ENCODE results near the gene LY86. TPM values are rescaled to one million over a fixed set of nuclear protein-coding genes. Genes with fewer than 3 reads are reported as not detected.

The LY86 gene
- total RNA-seq, 1 donor from 2014 or later, result not detected

GRCh38 chr6:6566766-6567165, 21.8 kb upstream of the LY86 start:
- Histone ChIP-seq H3K27ac (no peak overlapping the region), H3K4me1 (no peaks in the 10 kb centered on the region), H3K9me3 (no peaks in the 10 kb centered on the region), H3K27me3 (no peaks in the 10 kb centered on the region), H3K36me3 (no peaks in the 10 kb centered on the region), H3K4me3 (no peak overlapping the region)
- intact Hi-C loops (cut with DNase I), result no loop called here
- DNase-seq (ENCODE audit: low spot score in 2 of 2), result no peak
- TF ChIP-seq, protein P1, sequence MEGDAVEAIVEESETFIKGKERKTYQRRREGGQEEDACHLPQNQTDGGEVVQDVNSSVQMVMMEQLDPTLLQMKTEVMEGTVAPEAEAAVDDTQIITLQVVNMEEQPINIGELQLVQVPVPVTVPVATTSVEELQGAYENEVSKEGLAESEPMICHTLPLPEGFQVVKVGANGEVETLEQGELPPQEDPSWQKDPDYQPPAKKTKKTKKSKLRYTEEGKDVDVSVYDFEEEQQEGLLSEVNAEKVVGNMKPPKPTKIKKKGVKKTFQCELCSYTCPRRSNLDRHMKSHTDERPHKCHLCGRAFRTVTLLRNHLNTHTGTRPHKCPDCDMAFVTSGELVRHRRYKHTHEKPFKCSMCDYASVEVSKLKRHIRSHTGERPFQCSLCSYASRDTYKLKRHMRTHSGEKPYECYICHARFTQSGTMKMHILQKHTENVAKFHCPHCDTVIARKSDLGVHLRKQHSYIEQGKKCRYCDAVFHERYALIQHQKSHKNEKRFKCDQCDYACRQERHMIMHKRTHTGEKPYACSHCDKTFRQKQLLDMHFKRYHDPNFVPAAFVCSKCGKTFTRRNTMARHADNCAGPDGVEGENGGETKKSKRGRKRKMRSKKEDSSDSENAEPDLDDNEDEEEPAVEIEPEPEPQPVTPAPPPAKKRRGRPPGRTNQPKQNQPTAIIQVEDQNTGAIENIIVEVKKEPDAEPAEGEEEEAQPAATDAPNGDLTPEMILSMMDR (IDR thresholded peaks at IDR 0.05), result no peak

DNA sequence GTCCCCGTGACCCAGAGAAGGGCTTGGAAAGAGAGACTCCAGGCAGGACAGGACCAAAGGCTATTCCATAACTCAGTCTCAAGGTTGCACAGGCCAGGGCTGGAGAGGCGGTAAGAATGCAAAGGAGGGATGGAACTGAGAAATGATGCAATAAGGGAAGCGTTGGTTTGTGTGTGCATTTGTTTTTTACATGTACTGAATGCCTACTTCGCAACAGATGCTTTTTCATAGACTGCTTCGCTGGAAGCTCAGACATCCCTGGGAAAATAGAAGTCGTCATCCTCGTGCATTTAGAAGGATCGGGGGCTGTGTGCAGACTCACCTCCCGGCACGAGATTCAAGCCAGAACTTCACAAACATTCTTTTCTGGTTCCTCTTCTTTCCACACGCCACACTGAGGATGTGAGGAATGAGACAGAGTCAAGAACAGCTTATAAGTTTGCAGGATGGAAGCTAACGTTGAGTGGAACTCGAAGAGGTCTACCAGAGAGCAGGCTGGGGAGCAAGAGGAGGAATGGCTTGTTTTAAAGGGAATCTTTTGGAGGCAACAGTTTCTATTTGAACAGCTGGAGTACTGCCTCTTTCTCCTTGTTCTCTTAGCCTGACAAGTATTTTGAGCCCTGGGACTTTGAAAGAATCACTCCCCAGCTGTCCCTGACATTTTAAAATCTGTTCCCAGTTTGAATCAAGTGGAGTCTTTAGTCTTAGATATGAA, 19.3 kb upstream of the LY86 start:
- intact Hi-C loops (cut with DNase I), result no loop called here
- Histone ChIP-seq H3K27me3 (no peaks in the 10 kb centered on the region), H3K4me1 (no peaks in the 10 kb centered on the region), H3K36me3 (no peaks in the 10 kb centered on the region), H3K27ac (no peak overlapping the region), H3K4me3 (no peak overlapping the region), H3K9me3 (no peaks in the 10 kb centered on the region)
- TF ChIP-seq, protein P1 (IDR thresholded peaks at IDR 0.05), result no peak
- DNase-seq (ENCODE audit: low spot score in 2 of 2), result no peak

- no peaks in the 10 kb centered on the region for H3K27me3 ChIP-seq
- no peak overlapping the region for H3K27ac ChIP-seq
- DNase-seq (ENCODE audit: low spot score in 2 of 2), result no peak
- H3K4me3 ChIP-seq, result no peak overlapping the region
- H3K4me1 ChIP-seq, result no peaks in the 10 kb centered on the region
- intact Hi-C loops (cut with DNase I), result no loop called here
- H3K36me3 ChIP-seq, result no peaks in the 10 kb centered on the region
- H3K9me3 ChIP-seq, result no peaks in the 10 kb centered on the region
- TF ChIP-seq, protein P1 (IDR thresholded peaks at IDR 0.05), result no peak
Observed at GRCh38 chr6:6569811-6570164, 18.7 kb upstream of the LY86 start.

- intact Hi-C loops (cut with DNase I), result no loop called here
- Histone ChIP-seq H3K27me3 (no peaks in the 10 kb centered on the region), H3K9me3 (peaks cover 0 to under 1% of the 10 kb centered on the region in 2 donors), H3K27ac (no peak overlapping the region), H3K4me3 (no peak overlapping the region), H3K4me1 (no peaks in the 10 kb centered on the region), H3K36me3 (no peaks in the 10 kb centered on the region)
- TF ChIP-seq, protein P1 (IDR thresholded peaks at IDR 0.05), result no peak
- no peak for DNase-seq (ENCODE audit: low spot score in 2 of 2)
Observed at GRCh38 chr6:6570929-6571671, 17.4 kb upstream of the LY86 start.

DNA sequence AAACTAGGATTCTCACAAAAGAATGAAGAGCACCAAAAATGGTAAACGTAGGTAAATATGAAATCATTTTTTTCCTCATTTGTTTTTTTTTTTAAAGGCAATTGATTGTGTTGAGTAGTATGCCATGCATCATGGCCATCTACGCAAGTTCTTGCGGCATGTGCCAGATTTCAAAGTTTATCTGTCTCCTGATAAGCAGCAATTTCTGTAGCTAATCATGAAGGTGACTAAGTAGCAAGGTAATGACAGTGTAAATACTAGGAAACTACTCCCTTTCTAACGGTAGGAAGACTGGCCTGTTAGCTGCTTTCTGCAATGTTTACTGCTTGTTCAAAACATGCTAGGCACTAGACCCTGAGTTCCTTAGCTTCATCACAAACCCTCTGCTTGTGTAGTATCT, 13.4 kb upstream of the LY86 start:
- intact Hi-C loops (cut with DNase I), result no loop called here
- no peaks in the 10 kb centered on the region for H3K27me3 ChIP-seq
- TF ChIP-seq, protein P1 (IDR thresholded peaks at IDR 0.05), result no peak
- H3K4me3 ChIP-seq, result no peak overlapping the region
- no peaks in the 10 kb centered on the region for H3K36me3 ChIP-seq
- H3K4me1 ChIP-seq, result no peaks in the 10 kb centered on the region
- H3K27ac ChIP-seq, result no peak overlapping the region
- DNase-seq (ENCODE audit: low spot score in 2 of 2), result no peak
- peaks cover 0 to 4% of the 10 kb centered on the region in 2 donors for H3K9me3 ChIP-seq
